ENCODE data around the gene ADRA2C.

ADRA2C gene

GRCh38 chr4:3816256-3816825 lies 50.2 kb downstream of the ADRA2C start:
- no peaks in the 10 kb centered on the region for H4K20me1 ChIP-seq (ENCODE audit: low read depth, low read length)
- no peaks in the 10 kb centered on the region for H3K36me3 ChIP-seq (ENCODE audit: low read length)
- no peak overlapping the region for H3K9ac ChIP-seq (ENCODE audit: low read length)

DNA sequence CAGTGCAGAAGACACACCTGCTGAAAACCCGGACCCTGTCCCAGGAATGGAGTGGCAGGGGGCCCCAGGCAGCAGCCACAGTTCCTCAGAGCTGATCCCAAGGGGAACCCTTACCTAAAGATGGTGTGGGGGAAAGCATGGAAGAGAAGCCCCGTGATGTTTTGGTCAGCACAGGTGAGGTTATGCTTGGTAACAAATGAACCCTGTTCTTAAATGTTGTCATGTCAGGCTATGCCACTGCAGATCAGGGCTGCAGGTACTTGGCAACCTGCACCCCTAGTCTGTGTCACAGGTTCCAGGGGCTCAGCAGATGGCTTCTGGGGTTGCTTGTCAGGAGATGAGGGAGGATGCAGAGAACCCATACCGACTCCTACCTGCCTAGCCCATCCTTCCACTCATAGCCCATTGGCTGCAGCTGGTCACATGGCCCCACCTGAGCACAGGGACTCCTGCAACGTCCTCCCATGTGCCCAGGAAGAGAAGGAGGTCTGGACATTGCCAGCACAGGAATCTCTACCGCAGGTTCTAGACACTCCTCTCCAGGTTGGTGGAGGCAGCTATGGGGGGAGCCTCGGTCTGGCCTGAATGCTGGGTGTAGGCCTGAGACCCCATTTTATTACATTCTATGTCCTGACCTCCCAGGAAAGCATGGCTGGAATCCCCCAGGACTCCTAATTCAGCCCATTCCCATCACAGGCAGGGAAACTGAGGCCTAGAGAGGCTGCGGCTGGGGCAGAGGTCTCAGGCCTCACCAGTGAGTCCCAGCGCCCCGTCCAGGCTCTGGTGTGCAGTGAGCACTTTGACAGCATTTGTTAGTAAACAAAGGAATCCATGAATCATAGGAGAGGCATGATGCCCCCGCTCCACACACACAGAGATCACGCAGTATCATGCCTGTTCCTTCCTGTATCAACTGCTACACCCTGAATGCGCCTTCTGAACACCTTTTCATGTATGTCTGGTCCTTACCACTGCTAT lies 51.1 kb downstream of the ADRA2C start:
- H3K27me3 ChIP-seq (ENCODE audit: low read length): no peaks in the 10 kb centered on the region
- no peak overlapping the region for H3K4me2 ChIP-seq (ENCODE audit: low read depth, low read length, poor library complexity, severe bottlenecking)
- no peak overlapping the region for H2AFZ ChIP-seq (ENCODE audit: low read depth, low read length, severe bottlenecking)
- H3K27ac ChIP-seq (ENCODE audit: low read depth, low read length): no peak overlapping the region
- TF ChIP-seq, protein P1, sequence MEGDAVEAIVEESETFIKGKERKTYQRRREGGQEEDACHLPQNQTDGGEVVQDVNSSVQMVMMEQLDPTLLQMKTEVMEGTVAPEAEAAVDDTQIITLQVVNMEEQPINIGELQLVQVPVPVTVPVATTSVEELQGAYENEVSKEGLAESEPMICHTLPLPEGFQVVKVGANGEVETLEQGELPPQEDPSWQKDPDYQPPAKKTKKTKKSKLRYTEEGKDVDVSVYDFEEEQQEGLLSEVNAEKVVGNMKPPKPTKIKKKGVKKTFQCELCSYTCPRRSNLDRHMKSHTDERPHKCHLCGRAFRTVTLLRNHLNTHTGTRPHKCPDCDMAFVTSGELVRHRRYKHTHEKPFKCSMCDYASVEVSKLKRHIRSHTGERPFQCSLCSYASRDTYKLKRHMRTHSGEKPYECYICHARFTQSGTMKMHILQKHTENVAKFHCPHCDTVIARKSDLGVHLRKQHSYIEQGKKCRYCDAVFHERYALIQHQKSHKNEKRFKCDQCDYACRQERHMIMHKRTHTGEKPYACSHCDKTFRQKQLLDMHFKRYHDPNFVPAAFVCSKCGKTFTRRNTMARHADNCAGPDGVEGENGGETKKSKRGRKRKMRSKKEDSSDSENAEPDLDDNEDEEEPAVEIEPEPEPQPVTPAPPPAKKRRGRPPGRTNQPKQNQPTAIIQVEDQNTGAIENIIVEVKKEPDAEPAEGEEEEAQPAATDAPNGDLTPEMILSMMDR (IDR thresholded peaks at IDR 0.05; ENCODE audit: insufficient read depth, low read length, poor library complexity, severe bottlenecking): no peak
- no peak for TF ChIP-seq EZH2phosphoT487 (conservative IDR thresholded peaks at IDR 0.05; ENCODE audit: low read length)
- H3K9me3 ChIP-seq (ENCODE audit: insufficient read depth, low read length): no peaks in the 10 kb centered on the region
- H3K9ac ChIP-seq (ENCODE audit: low read length): no peak overlapping the region
- H4K20me1 ChIP-seq (ENCODE audit: low read depth, low read length): no peaks in the 10 kb centered on the region
- no peaks in the 10 kb centered on the region for H3K79me2 ChIP-seq (ENCODE audit: insufficient read depth, low read length)
- H3K36me3 ChIP-seq (ENCODE audit: low read length): no peaks in the 10 kb centered on the region
- no peaks in the 10 kb centered on the region for H3F3A ChIP-seq (ENCODE audit: insufficient read depth)
- H3K4me3 ChIP-seq (ENCODE audit: insufficient read depth, low read length, poor library complexity, severe bottlenecking): no peak overlapping the region
- H3K9me2 ChIP-seq (replicated peaks; ENCODE audit: insufficient read depth, low read length): no peaks in the 10 kb centered on the region

More at GRCh38 chr4:3816256-3816825, 50.2 kb downstream of the ADRA2C start:
- Histone ChIP-seq H3K9me3 (ENCODE audit: insufficient read depth, low read length) (no peaks in the 10 kb centered on the region), H3K4me2 (ENCODE audit: low read depth, low read length, poor library complexity, severe bottlenecking) (no peak overlapping the region), H2AFZ (ENCODE audit: low read depth, low read length, severe bottlenecking) (no peak overlapping the region), H3K79me2 (ENCODE audit: insufficient read depth, low read length) (no peaks in the 10 kb centered on the region), H3F3A (ENCODE audit: insufficient read depth) (no peaks in the 10 kb centered on the region), H3K4me3 (ENCODE audit: insufficient read depth, low read length, poor library complexity, severe bottlenecking) (no peak overlapping the region), H3K27me3 (ENCODE audit: low read length) (no peaks in the 10 kb centered on the region), H3K27ac (ENCODE audit: low read depth, low read length) (no peak overlapping the region), H3K9me2 (replicated peaks; ENCODE audit: insufficient read depth, low read length) (no peaks in the 10 kb centered on the region)
- TF ChIP-seq, protein P1 (IDR thresholded peaks at IDR 0.05; ENCODE audit: insufficient read depth, low read length, poor library complexity, severe bottlenecking): no peak
- TF ChIP-seq EZH2phosphoT487 (conservative IDR thresholded peaks at IDR 0.05; ENCODE audit: low read length): no peak

All from SU-DHL-6 (cell line).